H1 (cell line): Measurements from ENCODE around the gene ARID3B. TPM values are rescaled to one million over a fixed set of nuclear protein-coding genes. Genes with fewer than 3 reads are reported as not detected.

ENCODE experiments used
- ASH2L ChIP-seq: fragments of 200-600, 300-600 bp; sonication (generic); IDR thresholded peaks from one replicate; pipeline ENCODE4 v1.7.1; 2017; ENCODE audit warnings: low read length
- ATF2 ChIP-seq: IDR thresholded peaks from 2 replicates; pipeline ENCODE4 v1.6.1; 2012; ENCODE audit warnings: low read length, inconsistent platforms
- ATF3 ChIP-seq: IDR thresholded peaks from 2 replicates; pipeline ENCODE4 v1.6.1; 2011; ENCODE audit warnings: low read depth, mild to moderate bottlenecking, low read length; ENCODE audit not compliant: insufficient read depth
- CBX8 ChIP-seq: fragments of 300-800, 300-1000 bp; sonication (generic); IDR thresholded peaks from 2 replicates; pipeline ENCODE4 v1.7.1; 2016; ENCODE audit warnings: low read depth, low read length, borderline replicate concordance
- CHD2 ChIP-seq: IDR thresholded peaks from 2 replicates; pipeline ENCODE4 v1.6.1; 2012; ENCODE audit warnings: low read length, improper control_type of control experiment
- CTBP2 ChIP-seq: IDR thresholded peaks from 2 replicates; pipeline ENCODE4 v1.7.0; 2011; ENCODE audit warnings: borderline replicate concordance, mild to moderate bottlenecking, moderate library complexity, mixed read lengths, low read length; ENCODE audit not compliant: insufficient read depth, insufficient read length
- E2F6 ChIP-seq: IDR thresholded peaks from 2 replicates; pipeline ENCODE4 v1.6.1; 2012; ENCODE audit warnings: inconsistent platforms
- EGR1 ChIP-seq: IDR thresholded peaks from 2 replicates; pipeline ENCODE4 v1.6.1; 2011; ENCODE audit warnings: low read depth, low read length, borderline replicate concordance
- GTF2F1 ChIP-seq: IDR thresholded peaks from 2 replicates; pipeline ENCODE4 v1.6.1; 2012; ENCODE audit warnings: low read depth, low read length, improper control_type of control experiment, borderline replicate concordance
- JUND ChIP-seq: IDR thresholded peaks from 2 replicates; pipeline ENCODE4 v1.6.1; 2011; ENCODE audit warnings: mild to moderate bottlenecking, improper control_type of control experiment, low read length
- KDM1A ChIP-seq: fragments of 200-600, 300-600 bp; sonication (generic); IDR thresholded peaks from 2 replicates; pipeline ENCODE4 v1.7.1; 2016; ENCODE audit warnings: mild to moderate bottlenecking, low read length, borderline replicate concordance
- MAX ChIP-seq: IDR thresholded peaks from 2 replicates; pipeline ENCODE4 v1.6.1; 2012; ENCODE audit warnings: inconsistent platforms
- NRF1 ChIP-seq: IDR thresholded peaks from 2 replicates; pipeline ENCODE4 v1.6.1; 2011; ENCODE audit warnings: mild to moderate bottlenecking, low read depth, low read length, improper control_type of control experiment
- POLR2A ChIP-seq, 2 experiments: IDR thresholded peaks; 1 replicate in 1 of 2; 2 replicates in 1 of 2; pipeline ENCODE4 v1.6.1; 2011; ENCODE audit warnings: low read depth in 2 of 2, low read length in 2 of 2, mild to moderate bottlenecking in 2 of 2; ENCODE audit errors: control extremely low read depth in 1 of 2
- SIRT6 ChIP-seq: IDR thresholded peaks from one replicate; pipeline ENCODE4 v1.7.1; 2012; ENCODE audit warnings: low read length, inconsistent platforms
- SIX5 ChIP-seq: IDR thresholded peaks from 2 replicates; pipeline ENCODE4 v1.6.1; 2011; ENCODE audit warnings: mild to moderate bottlenecking, low read depth, low read length
- SP4 ChIP-seq: IDR thresholded peaks from 2 replicates; pipeline ENCODE4 v1.6.1; 2012; ENCODE audit warnings: low read length, inconsistent platforms
- TAF7 ChIP-seq: optimal IDR thresholded peaks from 2 replicates; pipeline ENCODE3; 2011; ENCODE audit warnings: low read depth, mild to moderate bottlenecking, inconsistent platforms, low read length, moderate library complexity, borderline replicate concordance
- TEAD4 ChIP-seq: IDR thresholded peaks from 2 replicates; pipeline ENCODE4 v1.6.1; 2012; ENCODE audit warnings: low read depth, low read length, inconsistent platforms, mixed read lengths
- polyA plus RNA-seq, 7 experiments: library from polyadenylated mRNA; depleted of rRNA in 3 of 7; stranded (reverse) in 5 of 7; unstranded in 2 of 7; fragments of >200 nt in 5 of 7; fragments of 200-250 nt in 2 of 7; gene quantifications; 1 replicate in 5 of 7; 2 replicates in 1 of 7; 4 replicates in 1 of 7; pipeline versions ENCODE4 v1.2.1 to v1.2.3, GENCODE V29; 2011 to 2013; ENCODE audit warnings: missing spikeins in 2 of 7, mixed read lengths in 2 of 7
- total RNA-seq: library from RNA; stranded (reverse); fragmentation: NEBNext Ultra II Directional; extraction: Animal tissue kit (Norgen Biotek cat#: 25700); gene quantifications from 2 replicates; pipeline ENCODE4 v1.2.1, GENCODE V29; 2021

ARID3B gene
- total and polyA plus RNA-seq, 2 of the 8 experiments (the other 6 are each of a cell fraction or from before 2014, with no cell fraction given), result 81.0 to 115 TPM

- TF ChIP-seq POLR2A (IDR thresholded peaks at IDR 0.05; ENCODE audit: control extremely low read depth in 1 of 2, low read depth in 2 of 2, low read length in 2 of 2), result peak in 1 of 2 experiments; percentile 90; a peak in 2 of 3 replicates
- no peak; the same call in 1 of the 2 replicates for TF ChIP-seq JUND
- TF ChIP-seq E2F6, result no peak
- no peak for TF ChIP-seq CBX8
- TF ChIP-seq EGR1, result no peak
- TF ChIP-seq MAX, result no peak
- no peak for TF ChIP-seq CHD2
- TF ChIP-seq KDM1A, result no peak
- no peak; the same call in 1 of the 2 replicates for TF ChIP-seq GTF2F1
- TF ChIP-seq SP4, result no peak
- TF ChIP-seq CTBP2, result no peak
- peak; percentile 72 for TF ChIP-seq TAF7
- TF ChIP-seq NRF1, result no peak
- no peak for TF ChIP-seq ASH2L
- peak; percentile 97 for TF ChIP-seq TEAD4
- TF ChIP-seq ATF3, result no peak
- TF ChIP-seq SIX5, result no peak
- TF ChIP-seq ATF2, result peak; percentile 40; the same call in 1 of the 2 replicates
- no peak for TF ChIP-seq SIRT6
Measured at GRCh38 chr15:74531144-74531811, 9.7 kb upstream of the ARID3B start (continued).
